ENCODE data around the gene UST.
"Not testable (repeated sequence)": the region's sequence is repeated elsewhere in the genome, so short reads cannot be mapped to it uniquely, and the experiment has no call there.

The UST gene

DNA sequence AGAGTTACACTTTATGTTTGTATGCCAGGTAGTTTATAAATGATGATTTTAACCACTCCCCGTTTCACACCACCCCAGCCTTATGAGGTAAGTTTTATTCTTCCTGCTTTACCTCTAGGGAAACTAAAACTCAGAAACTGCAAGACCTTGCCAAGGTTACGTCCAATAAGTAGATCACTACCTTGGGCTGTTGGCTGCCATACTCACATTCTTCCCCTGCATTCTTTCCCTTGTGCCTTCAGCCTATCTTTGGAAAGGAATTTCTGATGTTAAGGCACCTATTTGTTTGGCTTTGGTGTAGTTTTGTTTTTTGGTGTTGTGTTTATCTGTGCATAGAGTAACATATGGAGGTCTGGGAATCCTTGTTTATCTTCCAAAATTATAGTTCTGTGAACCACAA lies 122.1 kb downstream of the UST start:
- Histone ChIP-seq H3K27me3 (ENCODE audit: insufficient read depth, insufficient read length) (no peaks in the 10 kb centered on the region), H3K9me3 (ENCODE audit: insufficient read depth, low read length) (0 out of 2 replicates have a peak, but pooled peaks cover 7% of the 10 kb centered on the region), H3K9ac (ENCODE audit: insufficient read length, low read depth) (no peak overlapping the region), H3K4me3 (ENCODE audit: insufficient read length, low read depth) (no peak overlapping the region), H3K36me3 (ENCODE audit: insufficient read depth, insufficient read length, low read length) (no peaks in the 10 kb centered on the region), H3K4me1 (ENCODE audit: insufficient read depth, insufficient read length) (no peaks in the 10 kb centered on the region)
- DNase-seq (ENCODE audit: low read depth, low spot score), result no peak
- TF ChIP-seq SUZ12 (IDR thresholded peaks at IDR 0.05; ENCODE audit: extremely low read depth, insufficient read depth, insufficient read length), result no peak
- TF ChIP-seq YY1 (IDR thresholded peaks at IDR 0.05; ENCODE audit: insufficient read depth, insufficient read length), result no peak
- TF ChIP-seq ZNF274 (IDR thresholded peaks at IDR 0.05; ENCODE audit: low read depth, low read length), result no peak

DNA sequence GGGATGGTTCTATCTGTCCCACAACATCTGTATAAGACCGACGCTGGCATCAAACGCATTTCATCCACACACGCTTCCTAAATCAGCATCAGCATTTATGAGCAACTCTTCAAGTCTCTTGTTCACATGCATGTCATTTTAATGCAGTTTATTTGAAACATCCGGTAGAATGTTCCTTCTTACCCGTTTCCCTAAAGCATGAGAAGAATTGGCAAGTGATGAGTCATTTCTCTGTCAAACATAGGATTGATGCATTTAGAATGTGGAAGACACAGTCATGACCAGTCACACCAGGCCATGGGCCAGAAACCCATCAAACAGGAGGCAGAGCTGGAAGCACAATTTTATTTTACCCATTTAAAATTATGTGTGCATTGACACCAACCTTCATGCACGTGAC lies 122.8 kb downstream of the UST start:
- Histone ChIP-seq H3K4me1 (ENCODE audit: insufficient read depth, insufficient read length) (no peaks in the 10 kb centered on the region), H3K36me3 (ENCODE audit: insufficient read depth, insufficient read length, low read length) (no peaks in the 10 kb centered on the region), H3K27me3 (ENCODE audit: insufficient read depth, insufficient read length) (no peaks in the 10 kb centered on the region), H3K4me3 (ENCODE audit: insufficient read length, low read depth) (no peak overlapping the region), H3K9me3 (ENCODE audit: insufficient read depth, low read length) (0 out of 2 replicates have a peak, but pooled peaks cover 6% of the 10 kb centered on the region), H3K9ac (ENCODE audit: insufficient read length, low read depth) (no peak overlapping the region)
- no peak for DNase-seq (ENCODE audit: low read depth, low spot score)
- no peak for TF ChIP-seq SUZ12 (IDR thresholded peaks at IDR 0.05; ENCODE audit: extremely low read depth, insufficient read depth, insufficient read length)
- TF ChIP-seq ZNF274 (IDR thresholded peaks at IDR 0.05; ENCODE audit: low read depth, low read length), result no peak
- no peak for TF ChIP-seq YY1 (IDR thresholded peaks at IDR 0.05; ENCODE audit: insufficient read depth, insufficient read length)

DNA sequence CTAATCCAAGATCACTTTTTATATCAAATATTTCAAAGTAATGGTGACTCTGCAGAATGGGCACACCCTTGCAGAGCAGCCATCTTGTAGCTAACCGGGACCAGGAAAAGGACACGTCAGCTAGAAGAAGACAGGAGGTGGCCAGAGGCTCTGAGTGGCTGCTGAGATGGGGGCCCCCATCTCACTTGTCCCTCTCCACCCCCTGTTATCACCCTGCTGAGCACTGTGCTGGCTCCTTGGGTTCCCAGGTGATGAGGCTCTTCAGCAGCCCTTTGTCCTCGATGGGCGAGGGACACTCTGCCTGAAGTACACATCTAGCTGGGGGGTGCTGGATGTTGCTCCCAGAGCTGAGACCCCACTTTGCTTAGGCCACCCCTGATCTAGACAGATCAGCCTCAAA lies 126.3 kb downstream of the UST start:
- H3K9ac ChIP-seq (ENCODE audit: insufficient read length, low read depth), result no peak overlapping the region
- TF ChIP-seq ZNF274 (IDR thresholded peaks at IDR 0.05; ENCODE audit: low read depth, low read length) (no peak), SUZ12 (IDR thresholded peaks at IDR 0.05; ENCODE audit: extremely low read depth, insufficient read depth, insufficient read length) (no peak), YY1 (IDR thresholded peaks at IDR 0.05; ENCODE audit: insufficient read depth, insufficient read length) (no peak)
- H3K36me3 ChIP-seq (ENCODE audit: insufficient read depth, insufficient read length, low read length), result no peaks in the 10 kb centered on the region
- H3K4me1 ChIP-seq (ENCODE audit: insufficient read depth, insufficient read length), result no peaks in the 10 kb centered on the region
- no peak for DNase-seq (ENCODE audit: low read depth, low spot score)
- H3K9me3 ChIP-seq (ENCODE audit: insufficient read depth, low read length), result no peaks in the 10 kb centered on the region
- H3K27me3 ChIP-seq (ENCODE audit: insufficient read depth, insufficient read length), result no peaks in the 10 kb centered on the region
- no peak overlapping the region for H3K4me3 ChIP-seq (ENCODE audit: insufficient read length, low read depth)

DNA sequence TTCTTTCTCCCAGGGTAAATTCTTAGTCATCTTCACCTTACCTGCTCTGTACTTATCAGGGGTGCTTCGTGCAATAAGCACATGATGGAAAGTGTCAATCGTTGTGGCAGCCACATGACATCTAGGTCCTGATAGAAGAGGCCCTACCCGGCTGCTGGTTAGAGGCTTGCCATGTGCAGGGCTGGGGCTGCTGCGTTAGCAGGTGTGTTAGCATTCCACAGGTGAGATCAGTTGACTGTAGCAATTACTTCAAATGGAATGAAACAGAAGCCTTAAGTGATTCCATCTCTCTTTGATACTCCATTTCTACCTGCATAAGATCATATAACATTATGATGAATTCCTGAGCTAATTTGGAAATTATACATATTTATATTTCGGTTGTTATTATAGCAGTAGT lies 127.0 kb downstream of the UST start:
- no peak overlapping the region for H3K9ac ChIP-seq (ENCODE audit: insufficient read length, low read depth)
- no peak overlapping the region for H3K4me3 ChIP-seq (ENCODE audit: insufficient read length, low read depth)
- H3K4me1 ChIP-seq (ENCODE audit: insufficient read depth, insufficient read length), result no peaks in the 10 kb centered on the region
- H3K36me3 ChIP-seq (ENCODE audit: insufficient read depth, insufficient read length, low read length), result no peaks in the 10 kb centered on the region
- no peak for TF ChIP-seq SUZ12 (IDR thresholded peaks at IDR 0.05; ENCODE audit: extremely low read depth, insufficient read depth, insufficient read length)
- H3K27me3 ChIP-seq (ENCODE audit: insufficient read depth, insufficient read length), result no peaks in the 10 kb centered on the region
- no peaks in the 10 kb centered on the region for H3K9me3 ChIP-seq (ENCODE audit: insufficient read depth, low read length)
- no peak for DNase-seq (ENCODE audit: low read depth, low spot score)

DNA sequence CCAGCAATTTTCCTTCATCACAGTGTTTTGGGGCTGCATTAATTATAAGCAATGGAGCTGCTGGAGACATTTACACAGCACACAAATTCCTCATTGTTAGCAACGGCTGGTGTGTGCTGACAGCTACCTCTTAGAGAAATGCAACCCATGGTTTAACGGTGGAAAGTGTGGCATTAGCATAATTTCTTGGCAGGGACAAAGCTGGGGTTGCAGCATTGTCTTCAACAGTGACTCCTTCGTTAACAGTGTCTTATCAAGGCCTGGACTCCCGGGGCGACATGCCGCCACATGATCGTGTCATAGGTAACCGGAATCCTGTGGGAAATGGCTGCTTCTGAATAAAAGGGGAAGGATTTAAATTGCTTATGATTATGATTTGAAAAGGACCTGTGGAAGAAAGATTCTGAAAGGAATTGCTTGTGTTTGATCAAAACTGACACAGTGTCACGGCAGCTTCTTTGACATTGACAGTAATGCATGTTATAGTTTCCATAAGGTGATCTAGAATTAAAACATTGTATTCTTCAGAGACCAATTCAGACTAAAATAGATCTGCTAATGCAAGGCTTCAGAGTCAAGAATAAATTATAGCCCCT lies 128.0 kb downstream of the UST start:
- H3K9ac ChIP-seq (ENCODE audit: insufficient read length, low read depth), result no peak overlapping the region

DNA sequence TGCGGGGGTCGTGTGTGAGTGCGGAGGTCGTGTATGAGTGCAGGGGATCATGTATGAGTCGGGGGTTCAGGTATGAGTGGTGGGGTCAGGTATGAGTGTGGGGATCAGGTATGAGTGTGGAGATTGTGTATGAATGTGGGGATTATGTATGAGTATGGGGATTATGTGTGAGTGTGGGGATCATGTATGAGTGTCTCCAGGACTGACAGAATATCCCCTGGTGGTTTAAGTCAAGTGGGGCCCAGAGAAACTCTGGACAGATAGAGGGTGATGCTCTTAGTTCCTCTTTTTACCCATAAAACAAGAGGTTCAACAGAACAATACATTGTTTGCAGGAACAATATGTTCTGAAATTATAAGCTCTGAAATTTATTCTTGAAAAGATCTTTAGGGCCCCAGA lies 131.9 kb downstream of the UST start:
- no peaks in the 10 kb centered on the region for H3K4me1 ChIP-seq (ENCODE audit: insufficient read depth, insufficient read length)
- no peak for DNase-seq (ENCODE audit: low read depth, low spot score)
- no peak for TF ChIP-seq YY1 (IDR thresholded peaks at IDR 0.05; ENCODE audit: insufficient read depth, insufficient read length)
- no peak for TF ChIP-seq ZNF274 (IDR thresholded peaks at IDR 0.05; ENCODE audit: low read depth, low read length)
- TF ChIP-seq SUZ12 (IDR thresholded peaks at IDR 0.05; ENCODE audit: extremely low read depth, insufficient read depth, insufficient read length), result no peak
- no peaks in the 10 kb centered on the region for H3K9me3 ChIP-seq (ENCODE audit: insufficient read depth, low read length)
- no peaks in the 10 kb centered on the region for H3K36me3 ChIP-seq (ENCODE audit: insufficient read depth, insufficient read length, low read length)
- H3K27me3 ChIP-seq (ENCODE audit: insufficient read depth, insufficient read length), result no peaks in the 10 kb centered on the region
- H3K4me3 ChIP-seq (ENCODE audit: insufficient read length, low read depth), result no peak overlapping the region
- no peak overlapping the region for H3K9ac ChIP-seq (ENCODE audit: insufficient read length, low read depth)

More for the DNA sequence above, 128.0 kb downstream of the UST start:
- Histone ChIP-seq H3K9me3 (ENCODE audit: insufficient read depth, low read length) (no peaks in the 10 kb centered on the region), H3K4me1 (ENCODE audit: insufficient read depth, insufficient read length) (no peaks in the 10 kb centered on the region), H3K27me3 (ENCODE audit: insufficient read depth, insufficient read length) (no peaks in the 10 kb centered on the region), H3K36me3 (ENCODE audit: insufficient read depth, insufficient read length, low read length) (no peaks in the 10 kb centered on the region), H3K4me3 (ENCODE audit: insufficient read length, low read depth) (no peak overlapping the region)
- no peak for DNase-seq (ENCODE audit: low read depth, low spot score)
- TF ChIP-seq ZNF274 (IDR thresholded peaks at IDR 0.05; ENCODE audit: low read depth, low read length), result no peak
- no peak for TF ChIP-seq SUZ12 (IDR thresholded peaks at IDR 0.05; ENCODE audit: extremely low read depth, insufficient read depth, insufficient read length)
- TF ChIP-seq YY1 (IDR thresholded peaks at IDR 0.05; ENCODE audit: insufficient read depth, insufficient read length), result no peak

DNA sequence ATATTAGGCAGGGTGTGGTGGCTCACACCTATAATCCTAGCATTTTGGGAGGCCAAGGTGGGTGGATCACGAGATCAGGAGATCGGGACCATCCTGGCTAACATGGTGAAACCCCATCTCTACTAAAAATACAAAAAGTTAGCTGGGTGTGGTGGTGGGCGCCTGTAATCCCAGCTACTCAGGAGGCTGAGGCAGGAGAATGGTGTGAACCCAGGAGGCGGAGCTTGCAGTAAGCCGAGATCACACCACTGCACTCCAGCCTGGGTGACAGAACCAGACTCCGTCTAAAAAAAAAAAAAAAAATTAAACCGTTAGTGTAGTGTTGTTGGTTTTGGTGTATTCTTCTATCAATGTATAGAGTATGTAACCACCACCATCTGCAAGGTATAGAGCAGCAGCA lies 133.9 kb downstream of the UST start:
- H3K9me3 ChIP-seq (ENCODE audit: insufficient read depth, low read length); H3K36me3 ChIP-seq (ENCODE audit: insufficient read depth, insufficient read length, low read length); H3K4me3 ChIP-seq (ENCODE audit: insufficient read length, low read depth); H3K9ac ChIP-seq (ENCODE audit: insufficient read length, low read depth); H3K4me1 ChIP-seq (ENCODE audit: insufficient read depth, insufficient read length); DNase-seq (ENCODE audit: low read depth, low spot score); H3K27me3 ChIP-seq (ENCODE audit: insufficient read depth, insufficient read length): not testable (repeated sequence)

All from NT2/D1 (cell line).